HG03378 (cell line): ENCODE data around the gene SF3B4.
"Not testable (repeated sequence)": the region's sequence is repeated elsewhere in the genome, so short reads cannot be mapped to it uniquely, and the experiment has no call there.

Experiments used
- ATAC-seq: cut with Tn5 transposase; IDR thresholded peaks from one replicate; pipeline ENCODE4 v1.9.1; 2021; ENCODE audit warnings: mild to moderate bottlenecking, moderate library complexity; ENCODE audit not compliant: unreplicated experiment

The SF3B4 gene

GRCh38 chr1:149888247-149888998, 39.2 kb downstream of the SF3B4 start:
- ATAC-seq = peak; percentile 18

DNA sequence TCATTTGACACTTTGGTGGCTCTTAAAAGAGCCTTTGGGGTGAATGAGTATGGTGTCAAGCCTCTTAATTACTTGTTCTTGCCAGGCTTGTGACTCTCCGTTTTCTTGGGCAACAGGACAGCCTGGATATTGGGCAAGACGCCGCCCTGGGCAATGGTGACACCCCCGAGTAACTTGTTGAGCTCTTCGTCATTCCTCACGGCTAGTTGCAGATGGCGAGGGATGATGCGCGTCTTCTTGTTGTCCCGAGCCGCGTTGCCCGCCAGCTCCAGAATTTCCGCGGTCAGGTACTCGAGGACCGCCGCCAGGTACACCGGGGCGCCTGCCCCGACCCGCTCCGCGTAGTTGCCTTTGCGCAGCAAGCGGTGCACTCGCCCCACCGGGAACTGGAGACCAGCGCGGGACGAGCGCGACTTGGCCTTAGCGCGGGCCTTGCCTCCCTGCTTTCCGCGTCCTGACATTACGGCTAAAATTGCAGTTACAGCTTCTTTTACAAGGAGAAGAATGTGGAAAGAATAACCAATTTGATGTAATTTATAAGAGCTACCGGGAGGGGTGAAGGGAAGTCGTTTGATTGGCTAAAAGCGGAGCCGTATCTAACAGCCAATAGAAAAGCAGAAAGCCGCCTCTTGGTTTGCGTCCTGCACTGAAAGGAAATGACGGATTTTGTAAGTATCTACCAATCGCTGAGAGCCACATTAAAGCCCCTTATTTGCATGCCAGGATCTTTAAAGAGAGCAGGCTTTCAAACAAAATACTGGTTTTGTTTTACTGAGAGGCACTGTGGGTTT, 40.0 kb downstream of the SF3B4 start:
- ATAC-seq = peak; percentile 47

DNA sequence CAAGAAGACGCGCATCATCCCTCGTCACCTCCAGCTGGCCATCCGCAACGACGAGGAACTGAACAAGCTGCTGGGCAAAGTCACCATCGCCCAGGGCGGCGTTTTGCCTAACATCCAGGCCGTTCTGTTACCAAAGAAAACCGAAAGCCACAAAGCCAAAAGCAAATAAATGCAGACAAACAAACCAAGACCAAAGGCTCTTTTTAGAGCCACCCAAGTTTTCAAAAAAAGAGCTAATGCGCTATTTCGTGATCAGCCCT, 40.5 kb downstream of the SF3B4 start:
- not testable (repeated sequence) for ATAC-seq

DNA sequence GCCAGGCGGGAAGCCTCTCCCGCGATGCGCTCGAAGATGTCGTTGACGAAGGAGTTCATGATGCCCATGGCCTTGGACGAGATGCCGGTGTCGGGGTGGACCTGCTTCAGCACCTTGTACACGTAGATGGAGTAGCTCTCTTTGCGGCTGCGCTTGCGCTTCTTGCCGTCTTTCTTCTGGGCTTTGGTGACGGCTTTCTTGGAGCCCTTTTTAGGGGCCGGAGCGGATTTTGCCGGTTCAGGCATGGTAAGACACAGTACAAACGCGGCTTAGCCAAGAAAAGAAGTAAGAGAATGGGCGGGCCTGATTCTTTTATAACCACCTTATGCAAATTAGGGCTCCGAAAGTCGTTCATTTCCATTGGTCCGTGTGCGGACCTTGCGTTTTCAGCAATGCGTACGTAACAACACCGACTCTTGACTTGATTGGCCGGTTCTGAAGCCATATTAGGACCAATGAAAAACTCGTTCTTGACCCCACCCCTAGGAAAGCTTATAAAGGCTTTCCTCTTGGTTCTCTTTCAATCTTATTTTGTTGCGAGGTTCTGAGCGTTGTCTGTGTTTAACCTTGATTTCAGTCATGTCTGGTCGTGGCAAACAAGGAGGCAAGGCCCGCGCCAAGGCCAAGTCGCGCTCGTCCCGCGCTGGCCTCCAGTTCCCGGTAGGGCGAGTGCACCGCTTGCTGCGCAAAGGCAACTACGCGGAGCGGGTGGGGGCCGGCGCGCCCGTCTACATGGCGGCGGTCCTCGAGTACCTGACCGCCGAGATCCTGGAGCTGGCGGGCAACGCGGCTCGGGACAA, 41.0 kb downstream of the SF3B4 start:
- ATAC-seq = peak; percentile 66

DNA sequence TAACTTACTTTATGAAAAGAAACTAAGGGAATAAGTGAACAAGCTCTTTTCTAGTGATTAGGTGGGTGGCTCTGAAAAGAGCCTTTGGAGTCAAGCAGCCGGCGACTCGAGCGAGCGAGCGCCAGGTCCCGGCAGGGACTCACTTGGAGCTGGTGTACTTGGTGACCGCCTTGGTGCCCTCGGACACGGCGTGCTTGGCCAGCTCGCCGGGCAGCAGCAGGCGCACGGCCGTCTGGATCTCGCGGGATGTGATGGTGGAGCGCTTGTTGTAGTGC, 41.5 kb downstream of the SF3B4 start:
- not testable (repeated sequence) for ATAC-seq

DNA sequence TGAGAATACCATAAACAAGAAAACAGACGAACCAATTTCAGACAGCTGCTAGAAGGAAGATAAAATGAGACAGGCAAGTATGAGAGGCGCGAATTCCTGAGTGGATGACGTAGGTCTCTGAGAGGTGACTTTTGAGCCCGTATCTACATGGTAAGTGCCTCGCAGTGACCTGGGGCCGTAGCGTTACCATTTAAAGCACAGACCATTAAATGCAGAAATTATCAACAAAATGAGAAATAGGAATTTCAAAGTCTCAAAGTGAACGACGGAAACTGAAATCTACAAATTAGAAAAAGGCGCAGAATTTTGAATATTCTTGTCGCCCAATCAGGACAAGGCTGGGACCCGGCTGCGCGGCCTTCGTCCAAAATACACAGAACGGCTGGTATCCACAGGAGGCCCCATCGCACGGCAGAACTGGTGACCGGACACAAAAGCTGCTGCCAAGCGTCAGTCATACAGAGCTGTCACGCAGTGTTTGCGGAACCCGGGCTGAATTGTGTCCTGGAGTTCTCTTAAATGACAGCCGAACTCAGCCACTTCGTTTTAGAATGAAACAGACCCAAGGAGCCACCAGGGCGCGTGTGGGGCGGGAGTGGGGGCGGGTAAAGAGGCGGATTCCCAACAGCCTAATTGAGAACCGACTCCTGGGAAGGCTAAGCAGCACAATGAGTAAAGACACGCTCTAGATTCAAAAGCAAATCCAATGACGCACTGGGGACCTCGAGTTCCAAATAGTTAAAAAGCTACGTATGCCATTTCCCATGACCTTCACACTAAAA, 42.1 kb downstream of the SF3B4 start:
- no peak for ATAC-seq

DNA sequence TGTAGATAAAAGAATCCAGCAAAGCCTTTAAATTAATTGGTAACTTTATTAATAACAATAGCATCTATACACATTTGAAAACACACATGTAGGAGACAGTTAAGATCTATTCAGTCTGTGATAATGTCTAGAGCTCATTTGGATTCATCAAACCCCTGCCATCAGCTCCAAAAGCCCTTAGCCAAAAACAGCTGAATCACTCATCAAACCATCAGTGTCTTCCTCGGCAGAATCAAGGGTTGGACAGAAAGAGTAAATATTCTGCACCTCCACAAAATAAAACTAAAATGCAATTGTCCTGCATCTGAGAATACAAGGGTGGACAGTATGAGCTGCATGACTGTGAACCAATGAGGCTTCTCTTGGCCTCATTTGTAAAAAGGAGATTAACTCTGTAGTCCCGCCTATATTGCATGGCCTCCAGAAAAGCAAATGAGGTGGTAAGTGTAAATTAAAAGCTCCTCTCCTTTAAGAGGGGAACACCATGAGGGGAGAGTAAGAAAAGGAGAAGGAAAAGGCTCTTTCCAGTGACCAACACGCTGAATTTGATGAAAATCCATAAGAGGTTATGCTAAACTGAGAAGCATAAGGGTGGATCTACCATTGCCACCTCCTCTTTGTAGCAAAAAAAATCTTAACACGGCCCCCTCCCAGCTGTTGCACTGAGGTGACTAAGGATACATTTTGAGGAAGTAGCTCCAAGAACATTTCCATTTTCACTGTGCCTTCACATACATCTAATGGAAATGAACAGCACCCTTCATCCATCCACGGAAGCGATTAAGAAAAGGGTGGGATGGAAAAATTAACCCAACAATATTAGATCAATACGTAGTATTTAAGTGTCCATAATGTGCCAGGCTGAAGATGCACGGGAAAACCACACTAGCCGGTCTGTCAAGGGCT, 42.9 kb downstream of the SF3B4 start:
- no peak for ATAC-seq

- ATAC-seq = no peak
Observed at GRCh38 chr1:149883598-149884247, 43.9 kb downstream of the SF3B4 start.

DNA sequence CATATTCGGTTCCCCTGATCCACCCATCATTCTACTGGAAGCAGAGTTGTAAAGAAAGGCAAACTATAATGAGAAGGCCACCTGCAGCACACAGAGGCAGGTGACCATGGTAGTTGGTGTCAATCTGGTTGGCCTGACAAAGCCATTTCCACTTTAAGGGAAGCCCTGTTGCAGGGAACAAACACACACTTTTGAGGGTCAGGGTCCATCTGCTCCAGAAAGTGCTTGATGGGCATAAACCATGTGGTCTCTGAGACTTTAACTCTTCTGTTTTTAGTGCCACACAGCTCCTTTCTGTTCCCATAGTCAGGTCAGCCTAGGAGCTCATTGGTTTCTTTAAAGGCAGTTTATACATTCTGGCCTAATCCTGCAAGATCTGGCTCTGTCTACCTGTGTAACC, 45.7 kb downstream of the SF3B4 start:
- no peak for ATAC-seq

GRCh38 chr1:149879556-149879955, 48.0 kb downstream of the SF3B4 start:
- ATAC-seq = no peak

DNA sequence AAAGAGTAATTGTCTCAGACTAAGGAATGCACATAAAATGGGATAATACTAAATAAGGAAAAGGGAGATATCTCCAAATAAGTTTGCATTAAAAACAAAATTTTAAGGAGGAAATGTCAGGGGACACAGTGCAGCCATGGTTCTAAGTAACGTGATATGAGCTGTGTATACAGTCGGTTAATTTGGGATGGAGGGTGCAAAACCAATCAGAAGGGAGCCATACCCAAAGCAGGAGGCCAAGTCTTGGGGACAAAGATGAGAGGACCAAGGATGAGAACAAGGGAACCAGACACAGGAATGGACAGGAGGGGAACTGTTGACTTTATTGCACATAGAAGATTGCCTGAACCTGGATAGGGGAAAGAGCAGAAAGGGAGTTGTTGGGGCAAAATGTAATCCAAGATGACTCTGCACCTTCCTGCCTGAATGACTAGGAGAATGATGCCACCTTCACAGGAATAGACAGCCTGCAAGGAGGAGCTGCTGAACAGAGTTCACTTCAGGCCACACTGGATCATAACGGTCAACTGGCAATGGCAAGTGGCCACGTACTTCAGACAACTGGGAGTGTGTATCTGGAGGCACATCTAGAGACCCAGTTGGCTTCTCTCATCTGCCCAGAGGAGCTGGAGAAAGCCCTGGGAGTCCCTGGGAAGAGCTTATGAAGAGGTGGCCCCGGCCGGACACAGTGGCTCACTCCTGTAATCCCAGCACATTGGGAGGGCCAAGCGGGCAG, 50.2 kb downstream of the SF3B4 start:
- no peak for ATAC-seq
